RPMI8226 (cell line): ENCODE measurements around the gene PTCH1.

Experiments
- DNase-seq: peaks from one replicate; pipeline ENCODE4 v3.0.0-alpha.2; 2015

PTCH1 gene

GRCh38 chr9:95516734-95517558 is at the start of gene PTCH1:
TSS of gene PTCH1 (minus strand) at chr9:95516971.
- DNase-seq = peak; percentile 36

GRCh38 chr9:95565982-95566381 is 49.2 kb upstream of the PTCH1 start:
- DNase-seq = no peak

- no peak for DNase-seq
These were observed 45.1 kb upstream of the PTCH1 start for GRCh38 chr9:95561913-95562312.

GRCh38 chr9:95557142-95557541 is 40.4 kb upstream of the PTCH1 start:
- no peak for DNase-seq

- no peak for DNase-seq
These were observed 39.8 kb upstream of the PTCH1 start for GRCh38 chr9:95556521-95556920.

- DNase-seq = no peak
These were observed 36.2 kb upstream of the PTCH1 start for GRCh38 chr9:95552814-95553546.

GRCh38 chr9:95552255-95552654 is 35.5 kb upstream of the PTCH1 start:
- DNase-seq = no peak

GRCh38 chr9:95551406-95551805 is 34.6 kb upstream of the PTCH1 start:
- no peak for DNase-seq

GRCh38 chr9:95545831-95546567 is 29.2 kb upstream of the PTCH1 start:
- no peak for DNase-seq

GRCh38 chr9:95533996-95534680 is 17.4 kb upstream of the PTCH1 start:
- DNase-seq = no peak

- DNase-seq = no peak
These were observed 13.1 kb upstream of the PTCH1 start for GRCh38 chr9:95529910-95530309.

- DNase-seq = no peak
These were observed 12.2 kb upstream of the PTCH1 start for GRCh38 chr9:95528908-95529502.

- DNase-seq = no peak
These were observed 6.2 kb upstream of the PTCH1 start for GRCh38 chr9:95522871-95523370.

GRCh38 chr9:95521699-95522098 is 4.9 kb upstream of the PTCH1 start:
- no peak for DNase-seq

GRCh38 chr9:95517559-95518425 is 1.0 kb upstream of the PTCH1 start:
- DNase-seq = no peak

GRCh38 chr9:95516221-95516733 is 494 bp downstream of the PTCH1 start:
- peak; percentile 26 for DNase-seq

- peak; percentile 34 for DNase-seq
These were observed 1.3 kb downstream of the PTCH1 start for GRCh38 chr9:95515272-95516113.

- no peak for DNase-seq
These were observed 2.4 kb downstream of the PTCH1 start for GRCh38 chr9:95514342-95514741.

GRCh38 chr9:95513711-95514110 is 3.1 kb downstream of the PTCH1 start:
- no peak for DNase-seq

- DNase-seq = no peak
These were observed 4.1 kb downstream of the PTCH1 start for GRCh38 chr9:95512709-95513095.
